ENCODE measurements around the gene APOBEC3H.

The APOBEC3H gene

DNA sequence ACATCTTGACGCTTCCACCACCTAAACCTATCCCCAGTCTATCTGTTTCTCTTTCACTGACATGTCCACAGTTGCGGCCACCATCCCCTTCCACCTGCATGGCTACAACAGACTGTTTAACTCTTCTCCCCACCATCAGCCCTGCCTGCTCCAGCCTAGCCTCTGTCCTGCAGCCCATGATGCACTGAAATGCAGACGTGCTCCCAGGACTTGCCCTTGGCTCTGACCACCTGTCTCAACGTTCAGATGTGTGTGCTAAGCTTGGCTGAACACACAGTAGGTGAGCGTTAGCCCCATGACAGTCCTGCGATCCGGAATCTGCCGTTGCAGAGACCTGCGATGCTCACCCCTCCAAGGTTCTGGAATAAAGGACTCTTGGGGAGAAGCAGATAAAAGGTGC lies 32.7 kb downstream of the APOBEC3H start:
- no peak for DNase-seq (ENCODE audit: low read depth)
- TF ChIP-seq CTCF (conservative IDR thresholded peaks at IDR 0.05; ENCODE audit: low read depth, low read length): no peak
- no peak overlapping the region for H3K4me3 ChIP-seq (ENCODE audit: low read depth, low read length)

DNA sequence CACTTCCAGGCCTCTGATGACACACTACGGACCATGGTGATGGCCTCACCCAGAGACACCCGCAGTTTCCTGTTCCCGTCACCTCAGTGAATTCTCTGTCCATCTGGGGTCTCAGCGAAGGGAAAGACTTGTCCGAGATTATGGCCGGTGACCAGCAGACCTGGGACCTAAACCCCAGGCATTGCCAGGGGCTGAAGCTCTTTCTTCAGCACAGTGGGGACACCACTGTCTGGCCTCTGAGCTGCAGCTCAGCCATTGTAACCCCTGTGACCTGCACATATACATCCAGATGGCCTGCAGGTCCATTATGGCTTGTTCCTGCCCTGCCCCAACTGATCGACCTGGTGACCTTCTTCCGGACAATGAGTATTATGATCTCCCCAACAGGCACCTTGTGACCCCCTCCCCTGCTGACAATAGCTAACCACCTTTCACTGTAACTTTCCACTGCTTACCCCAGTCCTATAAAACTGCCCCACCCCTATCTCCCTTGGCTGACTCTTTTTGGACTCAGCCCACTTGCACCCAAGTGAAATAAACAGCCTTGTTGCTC lies 33.2 kb downstream of the APOBEC3H start:
- no peak overlapping the region for H3K4me3 ChIP-seq (ENCODE audit: low read depth, low read length)
- TF ChIP-seq CTCF (conservative IDR thresholded peaks at IDR 0.05; ENCODE audit: low read depth, low read length): no peak
- DNase-seq (ENCODE audit: low read depth): no peak

- TF ChIP-seq CTCF (conservative IDR thresholded peaks at IDR 0.05; ENCODE audit: low read depth, low read length): no peak
- peak; percentile 16 for DNase-seq (ENCODE audit: low read depth)
- no peak overlapping the region for H3K4me3 ChIP-seq (ENCODE audit: low read depth, low read length)
These were observed 34.1 kb downstream of the APOBEC3H start for GRCh38 chr22:39130892-39131855.

DNA sequence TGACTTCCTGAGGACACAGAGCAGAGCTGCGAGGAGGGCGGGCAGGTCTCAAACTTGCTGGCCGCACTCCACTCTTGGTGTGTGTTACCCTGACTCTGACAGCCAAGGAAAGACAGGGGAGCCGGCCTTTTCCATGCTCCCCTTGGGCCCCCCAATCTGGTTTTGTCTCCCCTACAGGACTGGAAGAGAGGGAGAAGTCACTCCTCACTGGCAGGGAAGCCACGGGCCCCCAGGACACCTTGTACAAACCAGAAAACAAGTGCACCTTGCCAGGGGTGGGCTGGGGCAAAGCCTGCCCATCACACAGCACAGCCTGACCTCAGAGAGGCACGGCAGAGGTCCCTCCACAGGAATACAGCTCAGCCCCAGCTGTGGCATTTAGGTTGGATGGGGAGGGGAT lies 35.2 kb downstream of the APOBEC3H start:
- no peak for DNase-seq (ENCODE audit: low read depth)
- no peak overlapping the region for H3K4me3 ChIP-seq (ENCODE audit: low read depth, low read length)
- no peak for TF ChIP-seq CTCF (conservative IDR thresholded peaks at IDR 0.05; ENCODE audit: low read depth, low read length)

DNA sequence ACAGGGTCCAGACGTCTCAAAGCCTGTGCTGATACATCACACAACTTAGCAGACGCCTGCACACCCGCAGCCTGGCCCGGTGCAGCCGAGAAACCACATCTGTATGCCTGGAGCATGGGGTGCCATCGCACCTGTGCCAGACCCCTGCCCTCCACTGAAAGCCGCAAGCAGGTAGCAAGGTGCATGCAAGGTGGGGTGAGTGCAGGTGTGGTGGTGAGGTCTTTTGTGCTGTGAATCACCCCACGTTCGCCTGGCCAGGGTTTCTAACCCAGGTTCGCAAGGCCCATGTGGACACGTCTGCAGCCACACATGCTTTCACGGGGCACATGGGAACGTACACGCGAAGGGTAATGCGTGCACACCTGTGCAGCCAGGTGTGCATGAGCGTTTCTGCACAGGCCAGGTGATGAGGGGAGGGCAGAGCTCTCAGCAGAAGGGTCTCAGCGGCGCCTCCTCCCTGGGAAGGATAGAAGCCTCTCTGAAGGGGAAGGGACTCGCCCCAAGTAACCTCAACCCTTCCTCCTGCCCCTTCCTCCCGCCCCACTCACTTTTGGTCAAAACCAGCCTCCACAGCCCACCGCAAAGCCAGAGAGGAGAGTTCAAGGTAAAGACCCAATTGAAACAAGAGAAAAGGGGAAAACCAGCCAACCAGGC lies 36.0 kb downstream of the APOBEC3H start:
- no peak overlapping the region for H3K4me3 ChIP-seq (ENCODE audit: low read depth, low read length)
- no peak for DNase-seq (ENCODE audit: low read depth)
- TF ChIP-seq CTCF (conservative IDR thresholded peaks at IDR 0.05; ENCODE audit: low read depth, low read length): no peak

DNA sequence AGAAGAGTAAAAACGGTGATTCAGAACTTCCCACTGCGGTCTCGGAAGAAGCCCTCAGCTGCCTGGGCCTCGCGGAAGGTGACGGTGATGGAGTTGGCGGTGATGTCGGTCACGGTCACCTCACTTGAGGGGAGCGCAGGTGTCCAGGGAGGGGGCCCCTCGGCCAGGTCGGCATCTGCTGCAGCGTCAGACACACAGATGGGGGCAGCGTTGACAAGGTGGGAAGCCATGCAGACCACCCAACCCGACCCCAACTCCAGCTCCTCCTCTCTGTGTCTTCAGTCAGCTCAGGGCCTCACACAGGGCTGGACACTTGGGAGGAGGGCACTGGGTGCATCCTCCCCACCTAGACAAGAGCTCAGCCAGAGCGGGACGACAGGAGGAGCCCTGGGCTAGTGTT lies 36.8 kb downstream of the APOBEC3H start:
- TF ChIP-seq CTCF (conservative IDR thresholded peaks at IDR 0.05; ENCODE audit: low read depth, low read length): no peak
- DNase-seq (ENCODE audit: low read depth): no peak
- no peak overlapping the region for H3K4me3 ChIP-seq (ENCODE audit: low read depth, low read length)
